ENCODE measurements around the gene CYTH3. TPM values are rescaled to one million over a fixed set of nuclear protein-coding genes. Genes with fewer than 3 reads are reported as not detected.

CYTH3 gene
- total RNA-seq, 3 donors from 2014 or later (not counting 1 experiment from before 2014, with no cell fraction given): 7.7 to 42.6 (median 13.6) TPM

GRCh38 chr7:6171532-6172223 lies 100.7 kb downstream of the CYTH3 start:
- no peak for ATAC-seq
- no peaks in the 10 kb centered on the region for H3K9me3 Mint-ChIP-seq

GRCh38 chr7:6170571-6171531 lies 101.6 kb downstream of the CYTH3 start:
- no peak overlapping the region for H3K27ac Mint-ChIP-seq
- 95% methylated on average over 59 of the region's 59 CpGs for WGBS (ENCODE audit: insufficient coverage)

More at GRCh38 chr7:6171532-6172223, 100.7 kb downstream of the CYTH3 start:
- TF ChIP-seq, protein P1, sequence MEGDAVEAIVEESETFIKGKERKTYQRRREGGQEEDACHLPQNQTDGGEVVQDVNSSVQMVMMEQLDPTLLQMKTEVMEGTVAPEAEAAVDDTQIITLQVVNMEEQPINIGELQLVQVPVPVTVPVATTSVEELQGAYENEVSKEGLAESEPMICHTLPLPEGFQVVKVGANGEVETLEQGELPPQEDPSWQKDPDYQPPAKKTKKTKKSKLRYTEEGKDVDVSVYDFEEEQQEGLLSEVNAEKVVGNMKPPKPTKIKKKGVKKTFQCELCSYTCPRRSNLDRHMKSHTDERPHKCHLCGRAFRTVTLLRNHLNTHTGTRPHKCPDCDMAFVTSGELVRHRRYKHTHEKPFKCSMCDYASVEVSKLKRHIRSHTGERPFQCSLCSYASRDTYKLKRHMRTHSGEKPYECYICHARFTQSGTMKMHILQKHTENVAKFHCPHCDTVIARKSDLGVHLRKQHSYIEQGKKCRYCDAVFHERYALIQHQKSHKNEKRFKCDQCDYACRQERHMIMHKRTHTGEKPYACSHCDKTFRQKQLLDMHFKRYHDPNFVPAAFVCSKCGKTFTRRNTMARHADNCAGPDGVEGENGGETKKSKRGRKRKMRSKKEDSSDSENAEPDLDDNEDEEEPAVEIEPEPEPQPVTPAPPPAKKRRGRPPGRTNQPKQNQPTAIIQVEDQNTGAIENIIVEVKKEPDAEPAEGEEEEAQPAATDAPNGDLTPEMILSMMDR (IDR thresholded peaks at IDR 0.05): no peak
- H3K27me3 Mint-ChIP-seq (ENCODE audit: low read depth in 2 of 2): no peaks in the 10 kb centered on the region
- Histone ChIP-seq H3K27ac (ENCODE audit: low read length) (no peak overlapping the region), H3K36me3 (ENCODE audit: control insufficient read depth, insufficient read depth, low read length) (peaks cover 14% of the 10 kb centered on the region), H3K27me3 (ENCODE audit: control insufficient read depth, insufficient read depth, low read length) (no peaks in the 10 kb centered on the region), H3K4me1 (ENCODE audit: control insufficient read depth, insufficient read depth, low read length) (peaks cover 8% of the 10 kb centered on the region), H3K4me3 (ENCODE audit: low read length) (no peak overlapping the region), H3K9me3 (ENCODE audit: control insufficient read depth, insufficient read depth, low read length) (no peaks in the 10 kb centered on the region)
- H3K4me1 Mint-ChIP-seq: peaks cover 0 to 6% of the 10 kb centered on the region in 2 donors
- H3K27ac Mint-ChIP-seq: no peak overlapping the region
- 95% methylated on average over 22 of the region's 22 CpGs for WGBS (ENCODE audit: insufficient coverage)
- no peak for DNase-seq
- H3K4me3 Mint-ChIP-seq: peak overlapping the region; percentile 50
- H3K36me3 Mint-ChIP-seq: no peaks in the 10 kb centered on the region
- intact Hi-C loops (cut with micrococcal nuclease): no loop called here

GRCh38 chr7:6169805-6170520 lies 102.5 kb downstream of the CYTH3 start:
- H3K36me3 Mint-ChIP-seq: no peaks in the 10 kb centered on the region
- intact Hi-C loops (cut with micrococcal nuclease): no loop called here
- no peaks in the 10 kb centered on the region for H3K27me3 Mint-ChIP-seq (ENCODE audit: low read depth in 2 of 2)
- TF ChIP-seq, protein P1 (IDR thresholded peaks at IDR 0.05): no peak
- H3K9me3 ChIP-seq (ENCODE audit: control insufficient read depth, insufficient read depth, low read length): no peaks in the 10 kb centered on the region
- no peaks in the 10 kb centered on the region for H3K27me3 ChIP-seq (ENCODE audit: control insufficient read depth, insufficient read depth, low read length)
- no peak overlapping the region for H3K4me3 ChIP-seq (ENCODE audit: low read length)
- H3K4me1 Mint-ChIP-seq: peaks cover 0 to 6% of the 10 kb centered on the region in 2 donors
- H3K36me3 ChIP-seq (ENCODE audit: control insufficient read depth, insufficient read depth, low read length): peaks cover 11% of the 10 kb centered on the region
- H3K27ac Mint-ChIP-seq: no peak overlapping the region
- H3K4me3 Mint-ChIP-seq: peak overlapping the region; percentile 73
- H3K9me3 Mint-ChIP-seq: no peaks in the 10 kb centered on the region
- no peak overlapping the region for H3K27ac ChIP-seq (ENCODE audit: low read length)
- H3K4me1 ChIP-seq (ENCODE audit: control insufficient read depth, insufficient read depth, low read length): peaks cover 8% of the 10 kb centered on the region
- ATAC-seq (peak in 1 of 3 donors; percentile 20), DNase-seq (no peak)
- 87% methylated on average over 36 of the region's 36 CpGs for WGBS (ENCODE audit: insufficient coverage)

More at GRCh38 chr7:6170571-6171531, 101.6 kb downstream of the CYTH3 start:
- Histone ChIP-seq H3K4me3 (ENCODE audit: low read length) (no peak overlapping the region), H3K36me3 (ENCODE audit: control insufficient read depth, insufficient read depth, low read length) (peaks cover 14% of the 10 kb centered on the region), H3K4me1 (ENCODE audit: control insufficient read depth, insufficient read depth, low read length) (peaks cover 8% of the 10 kb centered on the region), H3K27me3 (ENCODE audit: control insufficient read depth, insufficient read depth, low read length) (no peaks in the 10 kb centered on the region), H3K27ac (ENCODE audit: low read length) (no peak overlapping the region), H3K9me3 (ENCODE audit: control insufficient read depth, insufficient read depth, low read length) (no peaks in the 10 kb centered on the region)
- no peaks in the 10 kb centered on the region for H3K27me3 Mint-ChIP-seq (ENCODE audit: low read depth in 2 of 2)
- no peaks in the 10 kb centered on the region for H3K9me3 Mint-ChIP-seq
- H3K4me3 Mint-ChIP-seq: peak overlapping the region; percentile 73
- peak in 1 of 2 donors; percentile 17 for DNase-seq
- TF ChIP-seq, protein P1 (IDR thresholded peaks at IDR 0.05): no peak
- intact Hi-C loops (cut with micrococcal nuclease): no loop called here
- ATAC-seq: peak in 2 of 3 donors; percentile 47 to 73
- H3K4me1 Mint-ChIP-seq: peaks cover 0 to 6% of the 10 kb centered on the region in 2 donors
- H3K36me3 Mint-ChIP-seq: no peaks in the 10 kb centered on the region
